SJCRH30 (cell line): Measurements from ENCODE around the gene CCDC174. TPM values are rescaled to one million over a fixed set of nuclear protein-coding genes. Genes with fewer than 3 reads are reported as not detected.

Experiments
- DNase-seq, 2 experiments: peaks; one replicate each; pipeline ENCODE4 v3.0.0-alpha.2; 2015 to 2020
- H3K27ac ChIP-seq: fragments of 250-450 bp; sonication (Bioruptor Pico); 2 replicates; pipeline ENCODE4 v1.5.1; 2020; ENCODE audit warnings: mild to moderate bottlenecking, moderate library complexity
- H3K27me3 ChIP-seq: fragments of 250-450 bp; sonication (Bioruptor Pico); 2 replicates; pipeline ENCODE4 v1.5.1; 2020; ENCODE audit warnings: mild to moderate bottlenecking, moderate library complexity
- H3K36me3 ChIP-seq: fragments of 250-450 bp; sonication (Bioruptor Pico); 2 replicates; pipeline ENCODE4 v1.5.1; 2020; ENCODE audit warnings: mild to moderate bottlenecking, moderate library complexity
- H3K4me1 ChIP-seq: fragments of 250-450 bp; sonication (Bioruptor Pico); 2 replicates; pipeline ENCODE4 v1.5.1; 2020; ENCODE audit warnings: mild to moderate bottlenecking, moderate library complexity
- H3K4me3 ChIP-seq: fragments of 250-450 bp; sonication (Bioruptor Pico); 2 replicates; pipeline ENCODE4 v1.5.1; 2020; ENCODE audit warnings: mild to moderate bottlenecking, moderate library complexity
- H3K9me3 ChIP-seq: fragments of 250-450 bp; sonication (Bioruptor Pico); replicated peaks from 2 replicates; pipeline ENCODE4 v1.5.1; 2020; ENCODE audit warnings: mild to moderate bottlenecking, moderate library complexity
- total RNA-seq: library from RNA; depleted of rRNA; stranded (reverse); fragments of >200 nt; shearing (Covaris generic); gene quantifications from 2 replicates; pipeline ENCODE4 v1.2.3, GENCODE V29; 2014

The CCDC174 gene
- total RNA-seq, 1 experiment from 2014 or later, result 16.6 TPM

GRCh38 chr3:14658978-14659377 lies 7.4 kb downstream of the CCDC174 start:
- Histone ChIP-seq H3K4me3 (no peak overlapping the region), H3K4me1 (no peaks in the 10 kb centered on the region), H3K9me3 (no peaks in the 10 kb centered on the region), H3K27ac (no peak overlapping the region), H3K36me3 (peaks cover 74% of the 10 kb centered on the region), H3K27me3 (no peaks in the 10 kb centered on the region)
- DNase-seq, result no peak

GRCh38 chr3:14660942-14661341 lies 9.4 kb downstream of the CCDC174 start:
- H3K9me3 ChIP-seq, result no peaks in the 10 kb centered on the region
- no peaks in the 10 kb centered on the region for H3K27me3 ChIP-seq
- no peak for DNase-seq
- no peaks in the 10 kb centered on the region for H3K4me1 ChIP-seq
- H3K27ac ChIP-seq, result no peak overlapping the region
- peaks cover 79% of the 10 kb centered on the region for H3K36me3 ChIP-seq
- no peak overlapping the region for H3K4me3 ChIP-seq

GRCh38 chr3:14663396-14664135 lies 12.0 kb downstream of the CCDC174 start:
- DNase-seq, result no peak
- no peaks in the 10 kb centered on the region for H3K27me3 ChIP-seq
- no peak overlapping the region for H3K4me3 ChIP-seq
- H3K27ac ChIP-seq, result no peak overlapping the region
- H3K4me1 ChIP-seq, result no peaks in the 10 kb centered on the region
- H3K36me3 ChIP-seq, result peaks cover 85% of the 10 kb centered on the region
- no peaks in the 10 kb centered on the region for H3K9me3 ChIP-seq

GRCh38 chr3:14664170-14664569 lies 12.6 kb downstream of the CCDC174 start:
- Histone ChIP-seq H3K4me1 (no peaks in the 10 kb centered on the region), H3K36me3 (peaks cover 83% of the 10 kb centered on the region), H3K27ac (no peak overlapping the region), H3K4me3 (no peak overlapping the region), H3K9me3 (no peaks in the 10 kb centered on the region), H3K27me3 (no peaks in the 10 kb centered on the region)
- no peak for DNase-seq

GRCh38 chr3:14672588-14672987 lies 21.0 kb downstream of the CCDC174 start:
- no peak for DNase-seq
- no peak overlapping the region for H3K27ac ChIP-seq
- H3K36me3 ChIP-seq, result peaks cover 50% of the 10 kb centered on the region
- no peak overlapping the region for H3K4me3 ChIP-seq
- no peaks in the 10 kb centered on the region for H3K4me1 ChIP-seq
- no peaks in the 10 kb centered on the region for H3K27me3 ChIP-seq
- H3K9me3 ChIP-seq, result no peaks in the 10 kb centered on the region

- no peaks in the 10 kb centered on the region for H3K9me3 ChIP-seq
- no peak within 1 kb of the TSS for H3K4me3 ChIP-seq
- H3K27ac ChIP-seq, result no peak within 1 kb of the TSS
- no peak for DNase-seq
- no peaks in the 10 kb centered on the region for H3K27me3 ChIP-seq
- H3K36me3 ChIP-seq, result peaks cover 31% of the 10 kb centered on the region
- H3K4me1 ChIP-seq, result no peaks in the 10 kb centered on the region
Observed at GRCh38 chr3:14674841-14675240, 23.3 kb downstream of the CCDC174 start, which contains the start of gene C3orf20. Gene C3orf20 (plus strand): TSS chr3:14675141. CDS start chr3:14682714, 7,573 bp downstream.

- H3K36me3 ChIP-seq, result peaks cover 11% of the 10 kb centered on the region
- H3K4me3 ChIP-seq, result no peak overlapping the region
- no peak overlapping the region for H3K27ac ChIP-seq
- no peaks in the 10 kb centered on the region for H3K4me1 ChIP-seq
- H3K27me3 ChIP-seq, result no peaks in the 10 kb centered on the region
- DNase-seq, result no peak
- H3K9me3 ChIP-seq, result peaks cover 5% of the 10 kb centered on the region; the same call in 1 of the 2 replicates
Observed at GRCh38 chr3:14676881-14677280, 25.3 kb downstream of the CCDC174 start.

- no peaks in the 10 kb centered on the region for H3K36me3 ChIP-seq
Observed at GRCh38 chr3:14678015-14678503, 26.5 kb downstream of the CCDC174 start.

GRCh38 chr3:14680115-14680514 lies 28.6 kb downstream of the CCDC174 start:
- H3K9me3 ChIP-seq, result peaks cover 5% of the 10 kb centered on the region; the same call in 1 of the 2 replicates

More at GRCh38 chr3:14678015-14678503, 26.5 kb downstream of the CCDC174 start:
- no peaks in the 10 kb centered on the region for H3K4me1 ChIP-seq
- H3K27ac ChIP-seq, result no peak overlapping the region
- H3K27me3 ChIP-seq, result no peaks in the 10 kb centered on the region
- no peak overlapping the region for H3K4me3 ChIP-seq
- no peak for DNase-seq
- peaks cover 5% of the 10 kb centered on the region; the same call in 1 of the 2 replicates for H3K9me3 ChIP-seq

GRCh38 chr3:14680716-14681115 lies 29.2 kb downstream of the CCDC174 start:
- Histone ChIP-seq H3K4me1 (no peaks in the 10 kb centered on the region), H3K27me3 (no peaks in the 10 kb centered on the region), H3K27ac (no peak overlapping the region), H3K36me3 (no peaks in the 10 kb centered on the region), H3K9me3 (peaks cover 5% of the 10 kb centered on the region; the same call in 1 of the 2 replicates), H3K4me3 (no peak overlapping the region)
- DNase-seq, result peak; percentile 30 to 54

More at GRCh38 chr3:14680115-14680514, 28.6 kb downstream of the CCDC174 start:
- Histone ChIP-seq H3K27me3 (no peaks in the 10 kb centered on the region), H3K36me3 (no peaks in the 10 kb centered on the region), H3K27ac (no peak overlapping the region), H3K4me1 (no peaks in the 10 kb centered on the region), H3K4me3 (no peak overlapping the region)
- no peak for DNase-seq

- no peaks in the 10 kb centered on the region for H3K4me1 ChIP-seq
- no peak for DNase-seq
Observed at GRCh38 chr3:14684447-14684846, 32.9 kb downstream of the CCDC174 start.

GRCh38 chr3:14685179-14685578 lies 33.6 kb downstream of the CCDC174 start:
- Histone ChIP-seq H3K4me1 (no peaks in the 10 kb centered on the region), H3K9me3 (peaks cover 2% of the 10 kb centered on the region; the same call in 1 of the 2 replicates), H3K4me3 (no peak overlapping the region), H3K27me3 (peaks cover 3% of the 10 kb centered on the region; the same call in 1 of the 2 replicates), H3K27ac (no peak overlapping the region), H3K36me3 (no peaks in the 10 kb centered on the region)
- no peak for DNase-seq

More at GRCh38 chr3:14684447-14684846, 32.9 kb downstream of the CCDC174 start:
- Histone ChIP-seq H3K27ac (no peak overlapping the region), H3K27me3 (peaks cover 3% of the 10 kb centered on the region; the same call in 1 of the 2 replicates), H3K36me3 (no peaks in the 10 kb centered on the region), H3K9me3 (peaks cover 5% of the 10 kb centered on the region; the same call in 1 of the 2 replicates), H3K4me3 (no peak overlapping the region)

GRCh38 chr3:14687360-14687759 lies 35.8 kb downstream of the CCDC174 start:
- H3K4me3 ChIP-seq, result no peak overlapping the region
- no peaks in the 10 kb centered on the region for H3K9me3 ChIP-seq
- no peak for DNase-seq
- H3K27me3 ChIP-seq, result peaks cover 3% of the 10 kb centered on the region; the same call in 1 of the 2 replicates
- no peaks in the 10 kb centered on the region for H3K36me3 ChIP-seq
- no peaks in the 10 kb centered on the region for H3K4me1 ChIP-seq
- H3K27ac ChIP-seq, result no peak overlapping the region

- Histone ChIP-seq H3K36me3 (no peaks in the 10 kb centered on the region), H3K4me1 (no peaks in the 10 kb centered on the region), H3K27me3 (peaks cover 3% of the 10 kb centered on the region; the same call in 1 of the 2 replicates), H3K4me3 (no peak overlapping the region), H3K9me3 (no peaks in the 10 kb centered on the region), H3K27ac (no peak overlapping the region)
- no peak for DNase-seq
Observed at GRCh38 chr3:14688525-14688924, 37.0 kb downstream of the CCDC174 start.

GRCh38 chr3:14689247-14689980 lies 37.9 kb downstream of the CCDC174 start:
- DNase-seq, result no peak
- no peak overlapping the region for H3K27ac ChIP-seq
- H3K4me3 ChIP-seq, result no peak overlapping the region
- peaks cover 3% of the 10 kb centered on the region; the same call in 1 of the 2 replicates for H3K27me3 ChIP-seq
- no peaks in the 10 kb centered on the region for H3K4me1 ChIP-seq
- H3K9me3 ChIP-seq, result no peaks in the 10 kb centered on the region
- H3K36me3 ChIP-seq, result no peaks in the 10 kb centered on the region
